Esophagus muscularis mucosa (tissue), 4 donors: ENCODE measurements around the gene AAGAB. TPM values are rescaled to one million over a fixed set of nuclear protein-coding genes. Genes with fewer than 3 reads are reported as not detected.
"Not testable (repeated sequence)": the region's sequence is repeated elsewhere in the genome, so short reads cannot be mapped to it uniquely, and the experiment has no call there.

ENCODE experiments used
- DNase-seq: peaks from one replicate; pipeline ENCODE4 v3.0.0-alpha.2; 2017; ENCODE audit errors: extremely low spot score
- H3K27ac ChIP-seq, 4 donors: fragments of 200-600 bp; sonication (generic); replicated peaks in 1 of 4; 1 replicate in 3 of 4; 2 replicates in 1 of 4; pipeline ENCODE4 v1.5.1; 2016 to 2019; ENCODE audit warnings: mild to moderate bottlenecking in 1 of 4
- H3K27me3 ChIP-seq, 4 donors: fragments of 200-600 bp; sonication (generic); one replicate each; pipeline versions ENCODE4 v1.5.1 to v1.6.0; 2016 to 2019
- H3K36me3 ChIP-seq, 4 donors: fragments of 200-600 bp; sonication (generic); one replicate each; pipeline ENCODE4 v1.5.1; 2016 to 2019
- H3K4me1 ChIP-seq, 4 donors: fragments of 200-600 bp; sonication (generic); one replicate each; pipeline ENCODE4 v1.5.1; 2016 to 2019
- H3K4me3 ChIP-seq, 4 donors: fragments of 200-600 bp; sonication (generic); 1 replicate in 2 of 4; 2 replicates in 2 of 4; pipeline ENCODE4 v1.5.1; 2016 to 2019; ENCODE audit warnings: mild to moderate bottlenecking in 4 of 4, moderate library complexity in 1 of 4
- H3K9me3 ChIP-seq, 4 donors: fragments of 200-600 bp; sonication (generic); 1 replicate in 3 of 4; 2 replicates in 1 of 4; pipeline ENCODE4 v1.5.1; 2016 to 2019
- EP300 ChIP-seq: sonication (generic); formaldehyde crosslinking; IDR thresholded peaks from one replicate; pipeline ENCODE4 v1.6.1; 2017; ENCODE audit warnings: antibody characterized with exemption
- POLR2A ChIP-seq: fragments of 450-650 bp; IDR thresholded peaks from one replicate; pipeline ENCODE4 v1.6.1; 2017; ENCODE audit warnings: antibody characterized with exemption, moderate library complexity, mild to moderate bottlenecking, low read depth
- POLR2AphosphoS5 ChIP-seq, 2 donors: sonication (generic); formaldehyde crosslinking; IDR thresholded peaks; one replicate each; pipeline ENCODE4 v1.6.1; 2017; ENCODE audit warnings: antibody characterized with exemption in 2 of 2
- WGBS: methylation state at CpG from one replicate; pipeline ENCODE4 v1.1.5; 2018; 5-methylcytosine and 5-hydroxymethylcytosine counted together
- intact Hi-C: fragments of 100-400 bp; cut with DNase I; formaldehyde crosslinking; loops from one replicate; pipeline ENCODE4 v1.15.1; 2023
- total RNA-seq, 4 donors: library from RNA; depleted of rRNA; stranded (reverse); fragments of >200 nt; gene quantifications; one replicate each; pipeline versions ENCODE4 v1.1.0 to v1.2.1, GENCODE V29; 2016
- TF ChIP-seq, protein P1 (sequence below), 3 experiments: fragments of 200-600 bp in 2 of 3; fragments of 450-650 bp in 1 of 3; sonication (generic) in 2 of 3; IDR thresholded peaks; one replicate each; pipeline ENCODE4 v1.5.1; 2017 to 2019; ENCODE audit warnings: antibody characterized with exemption in 3 of 3, mild to moderate bottlenecking in 2 of 3, moderate library complexity in 1 of 3

Gene AAGAB
- total RNA-seq, 4 donors from 2014 or later: 21.3 to 37.8 (median 29.0) TPM

DNA sequence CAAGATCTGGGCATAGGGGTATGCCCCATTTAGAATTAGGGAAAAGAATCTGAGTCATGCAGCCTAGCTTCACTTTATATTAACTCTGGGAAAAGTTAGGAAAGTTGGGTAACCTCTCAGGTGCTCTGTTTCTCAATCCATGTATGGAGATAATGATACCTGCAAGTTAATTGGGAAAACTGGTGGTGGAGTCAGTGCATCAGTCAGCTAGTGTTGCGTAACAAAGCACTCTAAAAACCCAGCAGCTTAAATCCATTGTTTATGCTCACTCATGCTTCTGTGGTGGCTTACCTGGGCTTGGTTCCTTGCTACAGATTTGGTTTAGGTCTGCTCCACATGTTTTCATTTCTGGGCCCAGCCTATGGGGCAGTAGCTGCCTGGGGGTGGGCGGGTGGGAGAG, 98.0 kb downstream of the AAGAB start:
- no peak for TF ChIP-seq EP300
- TF ChIP-seq, protein P1, sequence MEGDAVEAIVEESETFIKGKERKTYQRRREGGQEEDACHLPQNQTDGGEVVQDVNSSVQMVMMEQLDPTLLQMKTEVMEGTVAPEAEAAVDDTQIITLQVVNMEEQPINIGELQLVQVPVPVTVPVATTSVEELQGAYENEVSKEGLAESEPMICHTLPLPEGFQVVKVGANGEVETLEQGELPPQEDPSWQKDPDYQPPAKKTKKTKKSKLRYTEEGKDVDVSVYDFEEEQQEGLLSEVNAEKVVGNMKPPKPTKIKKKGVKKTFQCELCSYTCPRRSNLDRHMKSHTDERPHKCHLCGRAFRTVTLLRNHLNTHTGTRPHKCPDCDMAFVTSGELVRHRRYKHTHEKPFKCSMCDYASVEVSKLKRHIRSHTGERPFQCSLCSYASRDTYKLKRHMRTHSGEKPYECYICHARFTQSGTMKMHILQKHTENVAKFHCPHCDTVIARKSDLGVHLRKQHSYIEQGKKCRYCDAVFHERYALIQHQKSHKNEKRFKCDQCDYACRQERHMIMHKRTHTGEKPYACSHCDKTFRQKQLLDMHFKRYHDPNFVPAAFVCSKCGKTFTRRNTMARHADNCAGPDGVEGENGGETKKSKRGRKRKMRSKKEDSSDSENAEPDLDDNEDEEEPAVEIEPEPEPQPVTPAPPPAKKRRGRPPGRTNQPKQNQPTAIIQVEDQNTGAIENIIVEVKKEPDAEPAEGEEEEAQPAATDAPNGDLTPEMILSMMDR (IDR thresholded peaks at IDR 0.05): no peak
- no peak for TF ChIP-seq POLR2AphosphoS5 (IDR thresholded peaks at IDR 0.05)
- TF ChIP-seq POLR2A: no peak
- Histone ChIP-seq H3K9me3 (no peaks in the 10 kb centered on the region), H3K4me3 (no peak overlapping the region), H3K27ac (no peak overlapping the region), H3K4me1 (peaks cover 18 to 34% (median 32%) of the 10 kb centered on the region in 4 donors), H3K27me3 (no peaks in the 10 kb centered on the region), H3K36me3 (no peaks in the 10 kb centered on the region)
- 97% methylated on average over 2 of the region's 2 CpGs for WGBS
- no peak for DNase-seq
- intact Hi-C loops: loop anchor here (10.0 kb wide), 1 partner anchor 278 kb away; no protein-coding TSS in a partner anchor

DNA sequence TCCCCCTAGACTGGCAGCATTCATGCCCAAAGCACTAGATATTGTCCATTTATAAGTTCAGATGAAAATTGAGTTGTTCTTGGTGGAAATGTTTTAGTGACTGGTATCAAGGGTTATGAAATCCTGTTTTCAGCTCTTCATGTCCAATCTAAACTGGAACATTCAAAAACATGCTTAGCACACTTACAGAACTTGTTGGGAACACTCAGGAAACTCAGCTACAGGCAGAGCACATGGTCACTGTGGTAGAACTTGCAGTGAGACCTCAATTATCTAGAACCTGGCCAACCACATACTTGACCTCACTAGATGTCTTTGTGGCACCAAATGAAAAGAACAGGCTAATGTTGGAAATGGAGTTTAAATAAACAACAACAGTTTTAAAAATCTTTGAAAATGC, 100.2 kb downstream of the AAGAB start:
- peaks cover 34 to 51% (median 49%) of the 10 kb centered on the region in 4 donors for H3K4me1 ChIP-seq
- no peaks in the 10 kb centered on the region for H3K9me3 ChIP-seq
- TF ChIP-seq POLR2AphosphoS5 (IDR thresholded peaks at IDR 0.05) (no peak), EP300 (no peak), POLR2A (no peak)
- TF ChIP-seq, protein P1 (IDR thresholded peaks at IDR 0.05): no peak
- no peaks in the 10 kb centered on the region for H3K36me3 ChIP-seq
- H3K27ac ChIP-seq: no peak overlapping the region
- H3K4me3 ChIP-seq: no peak overlapping the region
- DNase-seq: no peak
- intact Hi-C loops: loop anchor here (10.0 kb wide), 1 partner anchor 281 kb away; no protein-coding TSS in a partner anchor
- no peaks in the 10 kb centered on the region for H3K27me3 ChIP-seq

DNA sequence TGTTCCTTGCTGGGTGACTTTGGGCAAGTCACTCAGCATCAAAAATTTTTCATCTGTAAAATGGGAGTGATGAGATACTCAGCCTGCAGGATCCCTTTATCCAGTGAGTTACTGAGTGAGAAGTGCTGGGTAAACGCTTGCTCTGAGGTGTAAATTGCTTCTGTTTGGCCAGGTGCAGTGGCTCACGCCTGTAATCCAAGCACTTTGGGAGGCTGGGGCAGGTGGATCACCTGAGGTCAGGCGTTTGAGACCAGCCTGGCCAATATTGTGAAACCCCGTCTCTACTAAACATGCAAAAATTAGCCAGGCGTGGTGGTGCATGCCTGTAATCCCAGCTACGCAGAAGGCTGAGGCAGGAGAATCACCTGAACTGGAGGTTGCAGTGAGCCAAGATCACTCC, 101.4 kb downstream of the AAGAB start:
- DNase-seq, H3K27me3 ChIP-seq, H3K4me3 ChIP-seq, H3K36me3 ChIP-seq, H3K27ac ChIP-seq, H3K9me3 ChIP-seq: not testable (repeated sequence)
- WGBS: 90% methylated on average over 4 of the region's 6 CpGs
- peaks cover 37 to 53% (median 53%) of the 10 kb centered on the region in 4 donors for H3K4me1 ChIP-seq
- intact Hi-C loops: loop anchor here (10.0 kb wide), 1 partner anchor 282 kb away; no protein-coding TSS in a partner anchor

DNA sequence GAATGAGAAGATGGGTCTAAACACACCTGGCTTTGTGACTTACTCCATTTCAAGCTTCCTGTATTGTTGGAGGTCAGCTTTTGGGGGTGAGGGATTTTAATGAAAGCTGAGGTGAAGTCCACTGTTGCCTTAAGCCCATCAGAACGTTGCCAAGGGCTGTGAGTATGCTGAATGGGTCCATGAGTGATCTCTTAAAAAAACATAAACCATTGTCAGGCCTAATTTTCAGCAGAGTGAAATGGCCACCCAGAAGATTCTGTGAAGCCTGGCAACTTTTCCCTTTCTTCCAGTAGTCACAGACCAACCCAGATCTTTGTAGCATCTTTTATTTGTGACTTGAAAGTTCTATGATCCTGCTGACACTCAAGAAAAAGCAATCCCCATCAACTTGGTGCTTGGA, 102.0 kb downstream of the AAGAB start:
- H3K4me1 ChIP-seq: peaks cover 37 to 53% (median 53%) of the 10 kb centered on the region in 4 donors
- H3K36me3 ChIP-seq: no peaks in the 10 kb centered on the region
- intact Hi-C loops: loop anchor here (10.0 kb wide), 1 partner anchor 282 kb away; no protein-coding TSS in a partner anchor
- WGBS: 27% methylated on average over 1 of the region's 1 CpG
- H3K4me3 ChIP-seq: no peak overlapping the region
- no peak for DNase-seq
- H3K9me3 ChIP-seq: no peaks in the 10 kb centered on the region
- no peaks in the 10 kb centered on the region for H3K27me3 ChIP-seq
- H3K27ac ChIP-seq: no peak overlapping the region
- TF ChIP-seq, protein P1 (IDR thresholded peaks at IDR 0.05): no peak
- TF ChIP-seq EP300 (no peak), POLR2AphosphoS5 (IDR thresholded peaks at IDR 0.05) (no peak)

Other genes starting within 250 kb of the AAGAB start
- 10 to 100 TPM; 21.2 to 32.3 (median 24.2) TPM for gene SMAD3, start 189.1 kb downstream of the AAGAB start, total RNA-seq
- 1 to 10 TPM in 2 of 4 donors, under 1 TPM in 2; 0.58 to 2.4 (median 1.2) TPM for gene IQCH, start 125 bp upstream of the AAGAB start, total RNA-seq